ENCODE results near the gene POMC.

The POMC gene

GRCh38 chr2:25178976-25179375 is 10.6 kb upstream of the POMC start:
- H3K4me3 ChIP-seq (ENCODE audit: control insufficient read depth, low read depth, low read length), result no peak overlapping the region
- no peak for DNase-seq (ENCODE audit: low read depth)
- no peak for TF ChIP-seq CTCF (conservative IDR thresholded peaks at IDR 0.05; ENCODE audit: control insufficient read depth, insufficient read depth, low read depth, low read length)

GRCh38 chr2:25177211-25177611 is 8.8 kb upstream of the POMC start:
- no peak overlapping the region for H3K4me3 ChIP-seq (ENCODE audit: control insufficient read depth, low read depth, low read length)
- DNase-seq (ENCODE audit: low read depth), result no peak
- TF ChIP-seq CTCF (conservative IDR thresholded peaks at IDR 0.05; ENCODE audit: control insufficient read depth, insufficient read depth, low read depth, low read length), result no peak

GRCh38 chr2:25176541-25177181 is 8.3 kb upstream of the POMC start:
- TF ChIP-seq CTCF (conservative IDR thresholded peaks at IDR 0.05; ENCODE audit: control insufficient read depth, insufficient read depth, low read depth, low read length), result no peak
- no peak for DNase-seq (ENCODE audit: low read depth)
- no peak overlapping the region for H3K4me3 ChIP-seq (ENCODE audit: control insufficient read depth, low read depth, low read length)

GRCh38 chr2:25176138-25176537 is 7.8 kb upstream of the POMC start:
- H3K4me3 ChIP-seq (ENCODE audit: control insufficient read depth, low read depth, low read length), result no peak overlapping the region
- TF ChIP-seq CTCF (conservative IDR thresholded peaks at IDR 0.05; ENCODE audit: control insufficient read depth, insufficient read depth, low read depth, low read length), result no peak
- DNase-seq (ENCODE audit: low read depth), result no peak

GRCh38 chr2:25174192-25174861 is 5.9 kb upstream of the POMC start:
- no peak for DNase-seq (ENCODE audit: low read depth)
- TF ChIP-seq CTCF (conservative IDR thresholded peaks at IDR 0.05; ENCODE audit: control insufficient read depth, insufficient read depth, low read depth, low read length), result no peak
- no peak overlapping the region for H3K4me3 ChIP-seq (ENCODE audit: control insufficient read depth, low read depth, low read length)

- no peak for DNase-seq (ENCODE audit: low read depth)
- no peak for TF ChIP-seq CTCF (conservative IDR thresholded peaks at IDR 0.05; ENCODE audit: control insufficient read depth, insufficient read depth, low read depth, low read length)
- H3K4me3 ChIP-seq (ENCODE audit: control insufficient read depth, low read depth, low read length), result no peak overlapping the region
These were observed 5.3 kb upstream of the POMC start for GRCh38 chr2:25173719-25174118.

Data from fibroblast of mammary gland (primary cell).